Cortex of kidney (tissue), 1 donor: ENCODE measurements around the gene CYP2E1.
"Not testable (repeated sequence)": the region's sequence is repeated elsewhere in the genome, so short reads cannot be mapped to it uniquely, and the experiment has no call there.

Source experiments
- DNase-seq: peaks from one replicate; lab custom pipeline; 2025; lab: John Stamatoyannopoulos, UW

Gene CYP2E1

DNA sequence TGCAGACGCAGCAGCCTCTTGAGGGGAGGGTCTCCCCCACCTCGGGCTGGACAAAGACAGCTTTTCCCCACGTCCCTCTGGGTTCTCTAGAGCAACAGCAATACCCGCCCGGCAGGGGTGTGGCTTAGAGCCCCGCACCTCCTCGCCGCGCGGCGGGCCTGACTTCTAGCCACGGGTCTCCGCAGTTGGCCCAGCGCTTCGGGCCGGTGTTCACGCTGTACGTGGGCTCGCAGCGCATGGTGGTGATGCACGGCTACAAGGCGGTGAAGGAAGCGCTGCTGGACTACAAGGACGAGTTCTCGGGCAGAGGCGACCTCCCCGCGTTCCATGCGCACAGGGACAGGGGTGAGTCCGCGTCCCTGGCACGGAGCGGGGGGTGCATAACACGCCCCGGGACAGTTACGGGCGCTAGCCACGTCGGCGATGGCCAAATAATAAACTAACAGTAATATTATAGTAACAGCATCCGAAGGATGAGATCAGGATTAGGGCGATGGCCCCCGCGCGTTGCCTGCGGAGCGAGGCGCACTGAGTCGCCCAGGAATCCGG, 1.2 kb downstream of the CYP2E1 start:
- DNase-seq = no peak

GRCh38 chr10:133528845-133529575, 1.8 kb downstream of the CYP2E1 start:
- DNase-seq = no peak

- DNase-seq = no peak
Observed at GRCh38 chr10:133529576-133529946, 2.4 kb downstream of the CYP2E1 start.

- DNase-seq = no peak
Observed at GRCh38 chr10:133530506-133530905, 3.3 kb downstream of the CYP2E1 start.

- no peak for DNase-seq
Observed at GRCh38 chr10:133532871-133533270, 5.7 kb downstream of the CYP2E1 start.

- no peak for DNase-seq
Observed at GRCh38 chr10:133534417-133534816, 7.3 kb downstream of the CYP2E1 start.

DNA sequence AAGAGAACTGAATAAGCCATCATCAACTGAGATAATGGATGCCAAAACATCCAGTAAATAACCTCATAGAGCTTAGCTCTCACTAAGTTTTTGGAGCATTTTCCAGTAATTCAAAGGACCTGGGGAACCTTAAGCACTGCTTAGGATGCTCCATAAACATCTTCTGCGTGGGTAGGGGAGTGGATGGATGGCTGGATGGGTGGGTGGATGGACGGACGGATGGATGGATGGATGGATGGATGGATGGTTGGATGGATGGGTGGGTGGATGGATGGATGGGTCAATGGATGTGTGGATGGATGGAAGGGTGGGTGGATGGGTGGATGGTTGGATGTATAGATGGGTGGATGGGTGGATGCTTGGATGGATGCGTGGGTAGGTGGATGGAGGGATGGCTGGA, 9.0 kb downstream of the CYP2E1 start:
- DNase-seq = no peak

DNA sequence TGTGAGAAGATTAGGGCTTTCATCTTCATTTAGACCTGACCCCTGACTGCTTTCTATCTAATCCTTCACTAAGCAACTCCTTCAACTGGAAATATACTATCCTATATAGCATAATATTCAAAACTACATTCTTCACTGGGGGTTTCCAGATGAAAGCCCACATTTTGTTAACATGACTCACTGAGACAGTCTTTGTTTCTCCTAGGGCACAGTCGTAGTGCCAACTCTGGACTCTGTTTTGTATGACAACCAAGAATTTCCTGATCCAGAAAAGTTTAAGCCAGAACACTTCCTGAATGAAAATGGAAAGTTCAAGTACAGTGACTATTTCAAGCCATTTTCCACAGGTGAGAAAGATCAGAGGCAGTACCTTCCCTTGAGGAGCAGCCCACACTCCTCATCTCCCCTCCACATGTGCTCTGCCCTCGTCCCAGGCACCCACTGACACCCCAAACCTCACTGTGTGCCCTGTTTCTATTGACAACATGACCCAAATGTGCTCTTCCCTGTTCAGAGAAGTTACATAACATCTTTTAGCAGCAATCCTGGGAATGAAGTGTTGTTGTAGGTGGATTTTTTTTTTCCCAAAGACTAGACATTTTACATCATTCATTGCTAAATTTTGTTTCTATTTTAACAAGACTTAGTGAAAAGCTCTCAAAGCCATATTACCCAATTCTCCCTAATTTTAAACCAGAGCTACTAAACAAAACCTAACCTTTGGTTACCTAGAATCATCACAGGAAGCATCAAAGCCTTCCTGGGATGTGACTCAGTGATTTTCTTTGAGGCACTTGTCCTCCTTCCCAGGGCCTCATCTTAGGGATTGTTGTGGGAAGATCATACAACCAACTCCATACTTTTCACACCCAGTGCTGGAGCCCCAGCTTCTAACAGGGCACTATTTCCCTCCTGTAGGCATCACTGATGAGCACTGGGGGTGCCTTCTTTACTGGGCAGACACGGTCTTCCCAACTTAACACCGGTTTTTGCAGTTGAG, 10.7 kb downstream of the CYP2E1 start:
- DNase-seq = no peak

DNA sequence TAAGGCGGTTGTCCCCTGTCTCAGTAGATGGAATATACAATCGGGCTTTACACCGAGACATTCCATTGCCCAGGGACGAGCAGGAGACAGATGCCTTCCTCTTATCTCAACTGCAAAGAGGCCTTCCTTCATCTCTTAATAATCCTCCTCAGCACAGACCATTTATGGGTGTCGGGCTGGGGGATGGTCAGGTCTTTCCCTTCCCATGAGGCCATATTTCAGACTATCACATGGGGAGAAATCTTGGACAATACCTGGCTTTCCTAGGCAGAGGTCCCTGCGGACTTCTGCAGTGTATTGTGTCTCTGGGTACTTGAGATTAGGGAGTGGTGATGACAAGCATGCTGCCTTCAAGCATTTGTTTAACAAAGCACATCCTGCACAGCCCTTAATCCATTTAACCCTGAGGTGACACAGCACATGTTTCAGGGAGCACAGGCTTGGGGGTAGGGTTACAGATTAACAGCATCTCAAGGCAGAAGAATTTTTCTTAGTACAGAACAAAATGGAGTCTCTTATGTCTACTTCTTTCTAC, 14.3 kb downstream of the CYP2E1 start:
- DNase-seq = not testable (repeated sequence)

DNA sequence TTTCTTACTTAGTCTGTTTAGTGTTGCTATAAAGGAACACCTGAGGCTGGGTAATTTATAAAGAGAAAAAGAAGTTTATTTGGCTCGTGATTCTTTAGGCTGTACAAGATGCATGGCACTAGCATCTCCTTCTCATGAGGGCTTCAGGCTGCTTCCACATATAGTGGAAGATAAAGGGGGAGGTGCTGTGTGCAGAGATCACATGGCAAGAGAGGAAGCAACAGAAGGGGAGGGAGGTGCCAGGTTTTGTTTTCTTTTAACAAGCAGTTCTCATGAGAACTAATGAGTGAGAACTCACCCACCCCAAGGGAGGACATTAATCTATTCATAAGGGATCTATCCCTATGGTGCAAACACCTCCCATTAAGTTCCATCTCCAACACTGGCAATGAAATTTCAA, 17.3 kb downstream of the CYP2E1 start:
- DNase-seq = no peak

DNA sequence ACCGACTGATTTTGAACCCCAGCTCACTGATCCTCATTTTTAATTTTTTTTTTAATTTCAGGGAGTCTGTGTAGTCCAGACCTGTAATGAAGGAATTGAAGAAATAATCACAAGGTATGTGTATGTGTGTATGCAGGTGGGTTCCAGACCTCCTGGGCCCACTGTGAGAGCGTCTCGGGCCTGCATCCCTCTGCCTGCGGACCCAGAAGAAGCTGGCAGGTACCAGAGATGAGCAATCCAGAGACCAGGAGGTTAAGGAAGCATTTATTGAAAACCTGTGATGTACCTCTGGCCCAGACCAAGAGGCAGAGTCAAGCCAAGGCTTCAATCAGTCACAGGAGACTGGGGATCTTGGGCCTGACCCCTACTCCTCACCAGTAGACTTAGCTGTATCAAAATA, 27.4 kb downstream of the CYP2E1 start:
- no peak for DNase-seq

DNA sequence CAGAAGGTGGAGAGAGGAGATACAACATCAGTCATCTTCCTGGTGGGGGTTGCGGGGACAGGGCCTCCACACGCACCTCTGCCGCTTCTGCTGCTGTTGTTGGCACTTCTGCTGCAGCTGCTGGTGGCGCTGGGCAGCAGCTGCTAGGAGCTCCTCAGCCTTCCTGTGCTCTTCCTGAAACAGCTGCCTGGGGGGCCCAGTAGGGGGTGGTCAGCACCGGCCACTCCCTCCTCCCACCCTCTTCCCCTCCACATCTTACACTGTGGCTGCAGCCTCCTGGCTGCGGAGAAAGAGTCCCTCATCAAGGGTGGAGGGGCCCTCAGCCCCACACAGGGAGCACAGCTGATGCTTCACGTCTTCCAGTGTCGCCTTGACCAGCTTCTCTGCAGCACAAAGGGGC, 28.4 kb downstream of the CYP2E1 start:
- no peak for DNase-seq

- no peak for DNase-seq
Observed at GRCh38 chr10:133557381-133557780, 30.2 kb downstream of the CYP2E1 start.

GRCh38 chr10:133559216-133559615, 32.1 kb downstream of the CYP2E1 start:
- DNase-seq = no peak

GRCh38 chr10:133564816-133565215, 37.7 kb downstream of the CYP2E1 start:
- DNase-seq = no peak

- no peak for DNase-seq
Observed at GRCh38 chr10:133565441-133566294, 38.5 kb downstream of the CYP2E1 start, which contains the start of gene SYCE1. SYCE1 (minus strand) TSS chr10:133565583; CDS start chr10:133565529, 54 bp downstream.

- no peak for DNase-seq
Observed at GRCh38 chr10:133567119-133567518, 40.0 kb downstream of the CYP2E1 start.

GRCh38 chr10:133567609-133568286, 40.6 kb downstream of the CYP2E1 start:
- no peak for DNase-seq

DNA sequence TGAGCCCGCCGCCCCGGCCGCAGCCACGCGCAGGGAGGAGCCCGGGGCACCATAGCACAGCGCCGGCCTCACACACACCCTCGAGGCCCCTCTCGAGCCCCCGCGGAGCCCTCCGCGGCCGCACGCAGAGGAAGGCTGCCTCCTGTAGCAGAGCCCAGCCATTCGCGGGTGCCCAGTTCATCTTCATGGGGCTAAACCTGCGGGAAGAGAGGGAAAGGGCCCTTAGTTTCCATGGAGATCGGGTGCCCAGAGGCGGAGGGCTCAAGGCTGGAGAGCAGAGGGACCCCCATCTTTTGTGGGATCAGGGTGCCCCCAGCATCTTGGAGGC, 41.1 kb downstream of the CYP2E1 start:
- DNase-seq = no peak

DNA sequence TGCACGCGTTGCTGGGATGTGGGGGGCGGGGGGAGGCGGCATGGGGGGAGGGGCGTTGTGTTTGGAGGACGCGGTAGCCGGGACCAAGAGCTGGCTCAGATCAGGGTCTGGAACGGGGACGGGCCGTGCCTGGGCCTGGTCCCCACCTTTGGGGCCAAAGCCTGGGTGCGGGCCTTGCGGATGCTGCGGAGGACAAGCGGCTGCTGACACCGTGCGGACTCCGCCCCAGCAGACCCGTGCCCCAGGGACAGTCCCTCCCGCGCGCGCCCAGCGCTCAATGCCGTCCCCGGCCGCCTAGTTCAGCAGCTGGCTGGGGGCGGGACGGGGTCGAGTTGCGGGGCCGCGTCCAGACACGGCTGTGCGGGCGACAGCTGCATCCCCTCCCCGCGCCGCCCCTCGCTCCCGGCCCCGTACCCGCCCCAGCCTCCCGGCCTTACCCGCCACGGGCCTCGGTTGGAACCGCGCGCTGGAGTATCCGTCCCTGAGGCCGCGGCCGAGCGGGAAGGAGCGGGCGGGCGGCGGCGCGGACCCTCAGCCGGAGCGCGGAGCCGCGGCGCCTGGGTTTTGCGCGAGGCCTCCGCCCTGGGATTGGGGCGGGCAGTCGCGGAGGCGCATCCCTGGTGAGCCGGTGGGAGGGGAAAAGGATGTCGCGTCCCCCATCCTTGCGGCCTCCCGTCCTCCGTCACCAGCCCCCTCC, 41.8 kb downstream of the CYP2E1 start:
- not testable (repeated sequence) for DNase-seq
